Measurements from ENCODE around the gene SIRPG.

The SIRPG gene

DNA sequence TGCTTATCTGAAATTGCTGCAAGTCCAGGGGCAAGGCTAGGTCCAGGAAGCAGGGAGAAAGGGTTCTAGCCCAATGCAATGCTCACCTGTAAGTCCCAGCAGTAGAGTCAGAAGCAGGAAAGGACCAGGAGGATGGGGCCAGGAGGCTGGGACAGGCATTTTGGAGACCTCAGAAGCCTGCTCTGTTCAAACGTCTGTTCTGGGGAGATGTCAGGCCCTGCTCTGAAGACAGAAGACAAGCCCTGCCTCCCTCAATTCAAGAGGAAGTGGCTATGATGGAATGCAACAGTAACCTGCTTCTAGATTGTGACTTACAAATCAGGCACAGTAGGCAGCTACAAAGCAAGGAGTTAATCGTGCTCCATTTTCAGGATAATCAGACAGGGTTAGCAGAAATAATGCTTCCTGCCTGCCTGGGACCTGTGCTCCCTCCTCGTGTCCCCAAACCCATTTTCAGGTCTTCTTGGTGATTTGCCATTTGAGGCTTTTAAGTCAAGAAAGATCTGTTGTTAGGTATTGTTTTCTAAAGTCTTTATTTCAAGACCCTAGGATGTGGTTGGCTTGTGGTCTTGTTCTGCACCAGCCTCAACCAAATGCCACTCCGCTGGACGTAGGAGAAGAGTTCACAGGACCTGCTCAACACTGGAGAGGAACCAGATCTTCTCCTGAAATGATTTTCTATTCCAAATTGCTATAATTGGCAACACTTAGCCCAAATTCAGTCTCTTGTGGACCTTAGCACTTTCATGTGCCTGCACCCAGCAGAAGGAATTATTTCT is at the start of gene SIRPG:
Gene SIRPG (minus strand): TSS at position 224 of the 779 bp plus-strand sequence. CDS start 65 bp downstream, at position 159.
- TF ChIP-seq TAF1 (IDR thresholded peaks at IDR 0.05; ENCODE audit: low read depth) (no peak), NFIC (IDR thresholded peaks at IDR 0.05) (no peak), YY1 (IDR thresholded peaks at IDR 0.05; ENCODE audit: low read depth) (no peak), FOXM1 (IDR thresholded peaks at IDR 0.05; ENCODE audit: borderline replicate concordance, low read depth) (no peak), CREB1 (IDR thresholded peaks at IDR 0.05; ENCODE audit: low read depth) (no peak), TEAD4 (IDR thresholded peaks at IDR 0.05) (no peak), EGR1 (IDR thresholded peaks at IDR 0.05) (no peak), ZBTB7A (IDR thresholded peaks at IDR 0.05; ENCODE audit: low read depth) (no peak), RAD21 (IDR thresholded peaks at IDR 0.05; ENCODE audit: low read depth) (no peak)
- TF ChIP-seq, protein P1, sequence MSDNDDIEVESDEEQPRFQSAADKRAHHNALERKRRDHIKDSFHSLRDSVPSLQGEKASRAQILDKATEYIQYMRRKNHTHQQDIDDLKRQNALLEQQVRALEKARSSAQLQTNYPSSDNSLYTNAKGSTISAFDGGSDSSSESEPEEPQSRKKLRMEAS (IDR thresholded peaks at IDR 0.05), result no peak

DNA sequence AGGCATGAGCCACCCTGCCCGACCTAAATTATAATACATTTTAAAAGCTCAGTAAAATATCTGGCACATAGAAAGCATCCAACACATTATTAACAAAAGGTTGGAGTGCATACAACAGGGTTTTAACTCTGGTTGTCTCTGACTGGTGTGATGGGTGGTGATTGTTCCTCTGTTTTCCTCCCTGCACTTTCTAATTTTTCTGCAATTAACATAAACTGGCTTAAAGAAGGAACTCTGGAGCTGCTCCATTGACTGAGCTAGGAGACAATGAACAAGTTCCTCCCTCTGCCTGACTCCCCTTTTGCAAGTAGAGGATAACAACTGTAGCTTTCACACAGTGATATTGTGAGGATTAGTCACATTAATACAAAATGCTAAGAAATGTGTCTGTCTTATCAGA is 48.5 kb upstream of the SIRPG start:
- TF ChIP-seq NFIC (IDR thresholded peaks at IDR 0.05) (no peak), CEBPB (IDR thresholded peaks at IDR 0.05) (no peak), EGR1 (IDR thresholded peaks at IDR 0.05) (no peak), ZBTB7A (IDR thresholded peaks at IDR 0.05; ENCODE audit: low read depth) (no peak), TAF1 (IDR thresholded peaks at IDR 0.05; ENCODE audit: low read depth) (no peak), RAD21 (IDR thresholded peaks at IDR 0.05; ENCODE audit: low read depth) (no peak), EP300 (IDR thresholded peaks at IDR 0.05; ENCODE audit: borderline replicate concordance) (no peak), TEAD4 (IDR thresholded peaks at IDR 0.05) (no peak), YY1 (IDR thresholded peaks at IDR 0.05; ENCODE audit: low read depth) (no peak)
- TF ChIP-seq, protein P2, sequence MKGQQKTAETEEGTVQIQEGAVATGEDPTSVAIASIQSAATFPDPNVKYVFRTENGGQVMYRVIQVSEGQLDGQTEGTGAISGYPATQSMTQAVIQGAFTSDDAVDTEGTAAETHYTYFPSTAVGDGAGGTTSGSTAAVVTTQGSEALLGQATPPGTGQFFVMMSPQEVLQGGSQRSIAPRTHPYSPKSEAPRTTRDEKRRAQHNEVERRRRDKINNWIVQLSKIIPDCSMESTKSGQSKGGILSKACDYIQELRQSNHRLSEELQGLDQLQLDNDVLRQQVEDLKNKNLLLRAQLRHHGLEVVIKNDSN (IDR thresholded peaks at IDR 0.05), result no peak
- TF ChIP-seq, protein P1 (IDR thresholded peaks at IDR 0.05), result no peak
- TF ChIP-seq, protein P3, sequence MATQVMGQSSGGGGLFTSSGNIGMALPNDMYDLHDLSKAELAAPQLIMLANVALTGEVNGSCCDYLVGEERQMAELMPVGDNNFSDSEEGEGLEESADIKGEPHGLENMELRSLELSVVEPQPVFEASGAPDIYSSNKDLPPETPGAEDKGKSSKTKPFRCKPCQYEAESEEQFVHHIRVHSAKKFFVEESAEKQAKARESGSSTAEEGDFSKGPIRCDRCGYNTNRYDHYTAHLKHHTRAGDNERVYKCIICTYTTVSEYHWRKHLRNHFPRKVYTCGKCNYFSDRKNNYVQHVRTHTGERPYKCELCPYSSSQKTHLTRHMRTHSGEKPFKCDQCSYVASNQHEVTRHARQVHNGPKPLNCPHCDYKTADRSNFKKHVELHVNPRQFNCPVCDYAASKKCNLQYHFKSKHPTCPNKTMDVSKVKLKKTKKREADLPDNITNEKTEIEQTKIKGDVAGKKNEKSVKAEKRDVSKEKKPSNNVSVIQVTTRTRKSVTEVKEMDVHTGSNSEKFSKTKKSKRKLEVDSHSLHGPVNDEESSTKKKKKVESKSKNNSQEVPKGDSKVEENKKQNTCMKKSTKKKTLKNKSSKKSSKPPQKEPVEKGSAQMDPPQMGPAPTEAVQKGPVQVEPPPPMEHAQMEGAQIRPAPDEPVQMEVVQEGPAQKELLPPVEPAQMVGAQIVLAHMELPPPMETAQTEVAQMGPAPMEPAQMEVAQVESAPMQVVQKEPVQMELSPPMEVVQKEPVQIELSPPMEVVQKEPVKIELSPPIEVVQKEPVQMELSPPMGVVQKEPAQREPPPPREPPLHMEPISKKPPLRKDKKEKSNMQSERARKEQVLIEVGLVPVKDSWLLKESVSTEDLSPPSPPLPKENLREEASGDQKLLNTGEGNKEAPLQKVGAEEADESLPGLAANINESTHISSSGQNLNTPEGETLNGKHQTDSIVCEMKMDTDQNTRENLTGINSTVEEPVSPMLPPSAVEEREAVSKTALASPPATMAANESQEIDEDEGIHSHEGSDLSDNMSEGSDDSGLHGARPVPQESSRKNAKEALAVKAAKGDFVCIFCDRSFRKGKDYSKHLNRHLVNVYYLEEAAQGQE (IDR thresholded peaks at IDR 0.05; ENCODE audit: low read depth), result no peak

DNA sequence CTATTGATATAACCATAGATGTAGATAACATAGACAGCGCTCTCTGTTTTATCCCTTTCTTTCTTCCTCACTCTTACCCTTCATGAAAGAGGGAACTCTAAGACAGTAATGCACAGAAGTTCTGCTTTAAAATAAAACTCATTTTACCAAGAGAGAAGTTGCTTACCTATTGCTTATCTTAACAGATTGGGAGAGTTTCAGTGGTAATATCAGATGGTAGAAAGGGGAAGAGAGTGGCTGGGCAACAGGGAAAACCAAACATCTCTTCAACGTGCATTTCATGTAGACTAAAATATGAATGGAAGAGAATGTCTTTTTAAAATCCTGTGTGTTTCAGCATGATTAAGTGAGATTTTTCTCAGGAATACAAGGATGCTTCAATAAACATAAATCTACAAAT is 45.3 kb upstream of the SIRPG start:
- TF ChIP-seq FOXM1 (IDR thresholded peaks at IDR 0.05; ENCODE audit: borderline replicate concordance, low read depth) (no peak), CEBPB (IDR thresholded peaks at IDR 0.05) (no peak), YY1 (IDR thresholded peaks at IDR 0.05; ENCODE audit: low read depth) (no peak), NFIC (IDR thresholded peaks at IDR 0.05) (no peak), EP300 (IDR thresholded peaks at IDR 0.05; ENCODE audit: borderline replicate concordance) (no peak), EGR1 (IDR thresholded peaks at IDR 0.05) (no peak)
- TF ChIP-seq, protein P2 (IDR thresholded peaks at IDR 0.05), result no peak
- TF ChIP-seq, protein P1 (IDR thresholded peaks at IDR 0.05), result no peak
- TF ChIP-seq, protein P3 (IDR thresholded peaks at IDR 0.05; ENCODE audit: low read depth), result no peak

DNA sequence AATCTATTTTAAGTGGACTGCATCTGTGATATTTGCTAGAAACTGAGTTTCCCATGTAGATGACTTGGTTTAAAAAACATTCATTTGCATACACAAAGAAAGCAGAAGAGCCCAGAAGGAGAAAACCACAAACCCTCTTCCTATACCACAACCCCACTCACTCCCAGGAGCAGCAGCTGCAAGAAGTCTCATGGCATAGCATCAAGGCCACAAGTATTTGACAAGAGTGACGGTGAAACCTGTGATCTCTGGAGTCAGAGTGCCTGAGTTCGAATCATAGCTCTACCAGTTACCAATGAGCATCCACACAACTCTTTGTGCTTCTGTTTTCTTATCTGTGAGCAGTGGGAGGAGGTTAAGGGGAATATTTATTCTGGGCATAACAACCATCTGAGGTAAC is 44.7 kb upstream of the SIRPG start:
- TF ChIP-seq, protein P2 (IDR thresholded peaks at IDR 0.05), result no peak
- no peak for TF ChIP-seq ZBTB7A (IDR thresholded peaks at IDR 0.05; ENCODE audit: low read depth)
- TF ChIP-seq NFIC (IDR thresholded peaks at IDR 0.05), result no peak
- TF ChIP-seq, protein P1 (IDR thresholded peaks at IDR 0.05), result no peak
- TF ChIP-seq, protein P3 (IDR thresholded peaks at IDR 0.05; ENCODE audit: low read depth), result no peak
- TF ChIP-seq CEBPB (IDR thresholded peaks at IDR 0.05), result no peak
- no peak for TF ChIP-seq RAD21 (IDR thresholded peaks at IDR 0.05; ENCODE audit: low read depth)
- TF ChIP-seq TCF12 (IDR thresholded peaks at IDR 0.05; ENCODE audit: low read depth), result no peak
- no peak for TF ChIP-seq EP300 (IDR thresholded peaks at IDR 0.05; ENCODE audit: borderline replicate concordance)
- no peak for TF ChIP-seq TEAD4 (IDR thresholded peaks at IDR 0.05)
- TF ChIP-seq TAF1 (IDR thresholded peaks at IDR 0.05; ENCODE audit: low read depth), result no peak
- no peak for TF ChIP-seq FOXM1 (IDR thresholded peaks at IDR 0.05; ENCODE audit: borderline replicate concordance, low read depth)
- no peak for TF ChIP-seq EGR1 (IDR thresholded peaks at IDR 0.05)
- no peak for TF ChIP-seq YY1 (IDR thresholded peaks at IDR 0.05; ENCODE audit: low read depth)
